CD4-positive, alpha-beta T cell treated with Interleukin-6 at 100 ng/mL for 8 hours (primary cell): ENCODE results near the gene HIRA.
A peak's percentile ranks its signal among the peaks of the same experiment; 100 is the strongest.
"Not testable (repeated sequence)": the region's sequence is repeated elsewhere in the genome, so short reads cannot be mapped to it uniquely, and the experiment has no call there.

Source experiments
- DNase-seq: peaks from one replicate; pipeline ENCODE4 v3.0.0-alpha.2; 2020; ENCODE audit warnings: mixed read lengths, low spot score

Gene HIRA

DNA sequence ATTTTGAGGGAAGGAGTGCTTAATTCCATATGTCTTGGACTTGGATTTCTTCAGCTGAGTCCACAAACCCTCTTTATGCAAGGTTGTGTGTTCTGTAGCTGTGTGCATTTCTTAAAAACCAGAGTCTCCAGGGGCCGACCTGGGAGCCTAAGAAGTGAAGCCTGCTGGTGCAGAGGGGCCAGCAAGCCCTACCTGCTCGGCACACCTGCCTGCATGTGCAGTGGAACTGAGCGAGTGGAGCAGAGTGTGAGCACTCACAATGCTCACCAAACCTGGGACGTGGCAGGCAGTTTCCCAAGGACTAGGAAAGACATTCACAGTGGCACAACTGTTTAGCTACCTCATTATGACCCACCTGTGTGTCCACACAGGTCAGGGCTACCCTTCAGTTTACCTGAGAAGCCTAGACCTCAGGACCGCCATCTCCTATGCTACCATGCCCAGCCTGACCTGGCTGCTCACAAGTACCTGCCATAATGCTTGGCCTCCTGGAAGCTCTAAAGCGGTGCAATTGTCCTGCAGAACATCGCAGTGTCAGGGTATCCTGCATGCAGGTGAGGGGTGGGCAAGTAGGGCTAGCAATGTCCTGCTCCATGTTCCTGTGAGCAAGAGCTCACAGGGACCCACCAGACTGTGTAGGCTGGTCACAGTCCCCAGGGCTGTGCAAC lies 12.1 kb upstream of the HIRA start:
- DNase-seq: no peak

DNA sequence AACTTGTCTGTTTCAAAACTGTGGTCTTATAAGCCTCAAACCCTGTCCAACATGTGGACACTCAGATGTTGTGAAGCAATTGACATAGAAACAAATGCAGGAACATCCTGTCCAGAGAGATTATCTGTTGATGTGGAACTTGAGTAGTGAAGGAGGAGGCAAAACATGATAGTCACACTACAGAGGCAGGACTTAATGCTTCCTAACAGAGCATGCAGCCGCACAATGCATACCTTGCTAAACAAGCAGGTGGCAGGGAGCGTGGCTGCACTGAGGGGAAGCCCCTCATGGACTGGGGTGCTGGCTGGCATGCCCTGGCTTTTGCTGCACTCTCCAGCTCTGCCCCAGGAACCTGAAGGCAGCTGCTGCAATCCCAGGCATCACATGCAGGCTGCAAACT lies 10.6 kb upstream of the HIRA start:
- DNase-seq: no peak

DNA sequence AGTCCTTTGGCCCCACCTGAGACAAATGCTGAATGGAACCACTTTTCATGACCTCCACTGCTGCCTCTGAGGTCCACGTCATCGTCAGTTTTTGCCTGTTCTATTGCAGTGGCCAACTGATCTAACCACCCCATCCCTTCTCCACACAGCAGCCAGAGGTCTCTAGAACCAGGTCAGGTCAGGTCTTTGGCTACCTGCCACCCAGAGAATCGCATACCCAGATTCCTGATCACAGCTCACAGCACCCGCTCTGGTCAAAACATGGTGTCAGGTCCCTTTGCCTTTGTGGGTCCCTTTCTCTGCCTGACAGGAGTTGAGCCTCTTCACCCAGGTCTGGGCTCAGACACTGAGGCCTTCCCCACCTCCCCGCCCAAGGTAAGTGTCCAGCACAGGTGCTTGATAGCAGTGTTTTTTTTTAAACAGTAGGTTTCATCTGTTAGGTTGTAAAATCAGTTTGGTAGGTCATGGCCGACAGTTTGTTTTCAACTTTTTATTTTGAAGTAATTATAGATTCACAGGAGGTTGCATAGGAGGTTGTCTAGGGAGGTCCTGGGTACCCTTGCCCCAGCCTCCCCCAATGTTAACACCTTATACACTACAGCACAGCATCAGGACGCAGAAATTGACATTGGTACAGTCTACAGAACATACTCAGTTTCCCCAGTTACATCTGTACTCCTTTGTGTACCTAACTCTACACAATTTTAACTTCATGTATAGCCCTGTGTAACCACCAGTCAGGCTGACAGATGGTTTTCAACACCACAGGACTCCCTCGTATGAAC lies 9.1 kb upstream of the HIRA start:
- DNase-seq: no peak

DNA sequence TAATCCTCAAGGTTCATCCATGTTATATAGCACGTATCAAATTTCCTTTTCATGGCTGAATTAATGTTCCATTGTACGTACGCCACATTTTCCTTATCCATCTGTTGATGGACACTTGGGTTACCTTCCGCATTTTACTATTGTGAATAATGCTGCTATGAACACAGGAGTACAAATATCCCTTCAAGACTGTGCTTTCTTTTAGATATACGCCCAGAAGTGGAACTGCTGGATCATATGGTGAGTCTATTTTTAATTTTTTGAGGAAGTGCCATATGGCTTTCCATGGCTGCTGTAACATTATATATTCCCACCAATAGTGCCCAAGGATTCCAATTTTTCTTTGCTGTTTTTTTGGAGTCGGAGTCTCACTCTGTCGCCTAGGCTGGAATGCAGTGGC lies 6.8 kb upstream of the HIRA start:
- DNase-seq: no peak

DNA sequence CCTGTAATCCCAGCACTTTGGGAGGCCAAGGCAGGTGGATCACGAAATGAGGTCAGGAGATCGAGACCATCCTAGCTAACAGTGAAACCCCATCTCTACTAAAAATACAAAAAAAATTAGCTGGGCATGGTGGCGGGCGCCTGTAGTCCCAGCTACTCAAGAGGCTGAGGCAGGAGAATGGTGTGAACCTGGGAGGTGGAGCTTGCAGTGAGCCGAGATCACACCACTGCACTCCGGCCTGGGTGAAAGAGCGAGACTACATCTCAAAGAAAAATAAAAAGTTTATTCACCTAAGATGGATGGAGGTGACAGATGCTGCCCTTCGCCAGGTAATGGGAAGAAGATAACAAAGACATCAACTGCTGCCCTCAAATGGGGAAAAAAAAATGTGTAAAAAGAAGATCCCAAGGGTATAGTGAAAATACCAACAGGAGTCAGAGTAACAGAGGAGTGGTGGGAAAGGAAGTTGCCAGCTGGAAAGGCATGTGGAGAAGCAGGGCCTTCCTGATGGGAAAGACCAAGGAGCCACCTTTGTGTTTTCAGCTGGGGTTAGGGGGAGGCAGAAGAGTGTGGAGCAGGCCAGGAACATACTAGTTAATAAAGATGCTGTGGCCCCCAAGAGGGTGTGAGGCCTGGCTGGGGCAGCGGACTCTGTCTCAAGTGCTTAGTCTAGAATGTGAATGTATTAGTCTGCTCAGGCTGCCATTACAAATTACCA lies 5.1 kb upstream of the HIRA start:
- DNase-seq: not testable (repeated sequence)

DNA sequence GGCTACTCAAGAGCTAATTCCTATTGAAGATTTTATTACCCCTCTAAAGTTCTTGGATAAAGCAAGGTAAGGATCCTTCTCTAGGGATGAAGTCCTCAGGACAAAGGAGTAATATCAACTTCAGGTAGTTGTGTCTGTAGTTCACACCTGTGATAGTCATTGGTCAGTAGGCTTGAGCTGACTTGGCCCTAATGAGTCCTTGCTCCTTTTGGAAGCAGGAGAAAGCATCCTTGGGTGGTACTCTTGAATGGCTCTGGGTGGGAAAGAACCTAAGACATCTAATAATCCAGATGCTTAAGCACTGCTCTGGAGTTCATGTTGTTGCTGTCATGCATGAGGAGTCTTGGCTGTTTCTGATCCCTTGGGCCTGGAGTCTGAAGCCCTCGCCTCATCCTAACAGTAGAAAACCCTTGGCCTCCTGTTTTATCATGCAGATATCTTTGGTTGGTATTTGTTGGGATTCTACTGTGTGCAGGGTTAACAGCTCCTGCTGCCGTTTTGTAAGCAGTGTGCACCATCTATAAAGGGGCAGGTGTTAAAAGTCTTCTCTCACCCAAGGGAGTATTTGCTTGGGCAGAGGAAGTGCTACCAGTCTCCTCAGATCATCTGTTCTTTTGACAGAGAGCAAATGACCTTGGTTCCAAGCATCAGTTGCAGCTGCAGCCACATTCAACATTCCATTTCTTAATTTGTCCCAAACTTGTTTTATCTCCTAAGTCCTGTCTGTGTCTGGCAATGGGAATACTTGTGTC lies 3.5 kb upstream of the HIRA start:
- no peak for DNase-seq

DNA sequence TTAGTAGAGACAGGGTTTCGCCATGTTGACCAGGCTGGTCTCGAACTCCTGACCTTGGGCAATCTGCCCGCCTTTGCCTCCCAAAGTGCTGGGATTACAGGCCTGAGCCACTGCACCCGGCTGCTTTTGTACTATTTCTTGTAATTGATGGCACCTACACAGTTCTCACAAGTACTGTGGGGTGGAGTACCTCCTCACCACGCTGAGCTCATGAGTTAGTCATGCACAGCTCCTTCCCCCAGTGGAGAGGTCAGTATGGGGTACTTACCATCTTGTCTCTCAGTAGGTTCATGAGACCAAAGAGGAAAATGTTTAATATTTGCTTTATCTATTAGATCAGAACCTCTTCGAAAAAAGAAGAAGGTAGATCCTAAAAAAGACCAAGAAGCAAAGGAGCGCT lies 2.9 kb upstream of the HIRA start:
- DNase-seq: no peak

DNA sequence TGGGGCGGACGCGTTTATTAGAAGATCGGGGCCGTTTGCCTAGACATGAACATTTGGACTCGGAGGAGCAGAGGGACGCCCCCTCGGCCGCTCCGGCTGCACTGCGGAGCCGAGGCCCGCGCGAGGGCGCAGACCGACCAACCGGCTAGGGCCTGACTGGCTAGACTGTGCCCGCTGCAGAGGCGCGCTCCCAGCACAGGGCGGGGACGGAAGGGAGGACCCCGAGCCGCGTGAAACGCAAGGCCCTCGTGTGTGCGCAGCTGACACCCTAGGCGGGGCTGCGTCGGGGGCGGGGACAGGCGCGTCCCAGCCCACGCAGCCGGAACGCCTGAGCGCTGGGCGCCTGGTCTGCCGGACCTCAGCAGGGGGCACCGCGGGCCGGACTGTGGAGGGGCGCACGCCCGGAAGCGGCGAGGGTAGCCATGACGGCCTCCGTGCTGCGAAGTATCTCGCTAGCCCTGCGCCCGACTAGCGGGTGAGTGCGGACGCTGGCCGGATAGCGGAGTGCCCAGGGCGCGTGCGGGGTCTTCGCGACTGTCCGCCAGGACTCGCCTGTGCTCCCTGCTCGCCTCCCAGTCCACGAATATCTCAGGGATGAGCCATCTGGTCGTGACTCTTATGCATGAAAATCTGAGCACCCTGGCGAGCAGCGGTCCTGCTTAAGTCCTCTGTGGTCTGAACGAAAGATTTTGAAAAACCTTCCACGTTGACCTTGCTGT lies 759 bp upstream of the HIRA start, which contains the start of gene MRPL40:
Gene MRPL40, plus strand, starts transcription at position 413 of the 719 bp plus-strand sequence. Its CDS starts 10 bp downstream, at position 423.
- DNase-seq: peak; percentile 89

DNA sequence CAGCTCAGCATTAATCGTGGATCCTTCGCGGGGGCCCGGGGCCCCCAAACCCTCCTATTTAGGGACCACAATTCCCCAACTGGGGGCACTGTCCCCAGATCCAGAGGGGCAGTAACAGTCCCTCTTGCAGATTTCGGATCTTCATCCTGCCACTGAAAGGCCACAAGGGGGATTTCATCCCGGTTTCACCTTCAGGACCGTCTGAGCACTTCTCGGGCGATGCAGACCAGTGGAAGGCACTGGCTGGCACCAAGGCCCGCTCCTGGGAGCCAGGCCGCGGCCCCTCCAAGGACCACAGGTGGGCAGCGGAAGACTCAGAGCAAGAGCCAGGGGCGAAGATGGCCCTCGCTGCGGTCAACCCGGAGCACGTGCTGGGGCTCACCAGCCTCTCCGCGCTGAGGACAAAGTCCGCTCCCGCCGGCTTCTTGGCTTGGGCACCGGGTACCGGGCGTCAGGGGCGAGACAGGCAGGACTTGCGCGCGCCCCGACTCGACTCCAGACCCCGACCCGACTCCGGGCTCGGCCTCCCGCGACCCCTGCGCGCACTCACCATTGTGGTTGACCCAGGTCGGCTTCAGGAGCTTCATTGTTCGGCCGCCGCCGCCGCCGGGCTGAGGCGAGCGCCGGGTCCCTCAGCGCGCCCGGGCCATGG lies 517 bp downstream of the HIRA start:
- DNase-seq: no peak

DNA sequence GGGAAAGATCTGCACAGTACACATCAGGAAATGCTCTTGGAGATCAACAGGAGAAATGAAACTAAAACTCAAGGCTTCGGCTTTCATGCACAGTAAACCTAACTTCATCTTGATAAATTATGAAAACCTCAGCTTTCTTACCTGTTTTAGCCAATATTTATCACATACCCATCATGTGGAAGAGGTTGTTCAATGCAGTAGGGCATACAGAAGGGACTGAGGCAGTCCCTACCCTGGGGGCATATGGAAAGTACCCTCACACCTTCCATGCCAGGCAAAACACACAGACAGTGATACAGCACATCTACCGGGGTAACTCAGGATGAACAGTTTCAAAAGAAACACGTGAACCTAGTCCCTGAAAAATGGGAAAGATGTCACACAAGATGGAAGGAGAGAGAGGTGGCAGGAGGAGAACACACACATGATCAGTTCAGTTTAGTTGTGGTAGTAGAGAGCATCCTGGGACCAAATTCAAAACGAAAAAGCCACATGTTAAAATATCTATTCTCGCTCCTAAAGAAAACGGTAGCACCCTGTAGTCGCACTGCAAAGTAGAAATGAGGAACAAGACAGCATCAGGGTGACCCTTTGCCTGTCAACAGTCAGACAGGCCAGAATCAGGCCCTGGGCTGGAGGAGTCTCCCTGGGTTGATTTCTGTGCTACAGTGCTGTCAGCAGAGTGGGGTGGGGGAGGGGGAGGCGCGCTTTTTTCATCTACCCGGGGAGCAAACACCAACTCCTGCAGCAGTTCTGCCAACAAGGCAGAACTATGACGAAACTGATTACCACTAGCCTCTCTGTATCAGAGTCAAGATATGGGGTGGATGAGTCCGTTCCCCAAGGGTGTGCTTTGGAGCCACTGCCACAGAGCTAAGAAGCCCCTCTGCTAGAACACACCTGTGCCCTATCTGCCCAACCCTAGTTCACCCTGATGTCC lies 1.3 kb downstream of the HIRA start:
- peak; percentile 12 for DNase-seq

DNA sequence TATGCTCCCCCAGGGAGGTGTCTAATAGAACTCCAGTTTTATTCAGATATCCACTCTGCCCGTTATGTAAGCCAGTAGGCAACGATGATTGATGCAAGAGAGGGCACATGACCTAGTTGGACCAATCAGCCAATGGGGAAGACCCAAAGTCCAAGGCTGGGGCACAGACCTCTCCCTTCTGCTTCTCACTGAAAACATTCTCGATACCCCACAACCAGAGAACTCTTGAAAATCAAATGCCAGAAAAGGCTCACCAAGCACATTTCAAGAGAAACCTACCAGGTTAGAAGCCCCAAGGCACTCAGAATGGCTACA lies 7.4 kb downstream of the HIRA start:
- DNase-seq: no peak

DNA sequence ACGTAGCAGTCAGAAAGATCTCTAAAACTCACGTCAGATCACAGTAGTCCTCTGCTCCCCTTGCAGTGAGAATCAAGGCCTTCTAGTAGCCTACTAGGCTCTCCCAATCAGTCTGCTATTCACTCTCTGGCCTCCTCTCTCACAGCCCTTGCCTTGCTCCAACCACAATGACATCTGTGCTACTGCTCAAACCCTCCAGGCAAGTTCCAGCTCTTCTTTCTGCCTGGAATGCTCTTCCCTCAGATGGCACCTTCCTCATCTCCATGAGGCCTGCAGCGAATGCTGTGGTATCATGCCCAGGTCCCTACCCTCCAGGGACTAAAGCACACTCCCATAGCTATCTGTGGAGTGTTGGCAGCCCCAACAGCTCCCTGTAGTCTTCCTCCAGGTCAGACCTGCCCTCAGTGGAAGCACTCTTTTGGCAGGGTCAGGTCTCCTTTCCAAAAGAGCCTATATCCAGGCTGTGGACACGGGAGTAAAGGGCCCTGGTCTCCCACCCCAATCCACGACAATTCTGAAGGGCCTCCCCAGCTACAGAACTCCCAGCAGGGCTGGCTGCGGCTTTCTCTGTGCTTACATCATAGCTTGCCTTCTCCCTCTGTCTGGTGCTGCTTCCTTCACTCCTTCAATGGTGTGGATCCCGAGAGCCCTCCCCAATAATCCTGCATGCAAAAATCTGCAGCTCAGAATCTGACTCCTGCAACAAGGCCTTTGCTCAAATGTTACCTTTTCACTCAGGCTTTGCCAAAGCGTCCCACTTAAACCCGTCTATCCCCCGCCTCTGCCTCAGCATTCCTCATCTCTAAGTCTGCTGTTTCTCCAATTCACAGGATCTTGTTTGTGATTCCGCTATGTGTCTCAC lies 8.9 kb downstream of the HIRA start:
- no peak for DNase-seq

DNA sequence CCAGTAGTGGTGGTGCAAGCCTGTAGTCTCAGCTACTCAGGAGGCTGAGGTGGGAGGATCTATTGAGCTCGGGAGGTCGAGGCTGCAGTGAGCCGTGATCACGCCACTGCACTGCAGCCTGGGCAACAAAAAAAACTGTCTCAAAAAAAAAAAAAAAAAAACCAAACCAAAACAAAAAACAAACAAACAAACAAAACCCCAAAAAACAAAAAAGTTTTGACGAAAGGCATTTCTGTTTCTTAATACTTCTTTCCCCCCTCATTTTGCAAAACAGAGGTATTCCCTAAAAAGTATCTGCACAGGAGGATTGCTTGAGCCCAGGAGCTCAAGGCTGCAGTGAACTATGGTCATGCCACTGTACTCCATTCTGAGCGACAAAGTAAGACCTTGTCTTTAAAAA lies 11.2 kb downstream of the HIRA start:
- no peak for DNase-seq

DNA sequence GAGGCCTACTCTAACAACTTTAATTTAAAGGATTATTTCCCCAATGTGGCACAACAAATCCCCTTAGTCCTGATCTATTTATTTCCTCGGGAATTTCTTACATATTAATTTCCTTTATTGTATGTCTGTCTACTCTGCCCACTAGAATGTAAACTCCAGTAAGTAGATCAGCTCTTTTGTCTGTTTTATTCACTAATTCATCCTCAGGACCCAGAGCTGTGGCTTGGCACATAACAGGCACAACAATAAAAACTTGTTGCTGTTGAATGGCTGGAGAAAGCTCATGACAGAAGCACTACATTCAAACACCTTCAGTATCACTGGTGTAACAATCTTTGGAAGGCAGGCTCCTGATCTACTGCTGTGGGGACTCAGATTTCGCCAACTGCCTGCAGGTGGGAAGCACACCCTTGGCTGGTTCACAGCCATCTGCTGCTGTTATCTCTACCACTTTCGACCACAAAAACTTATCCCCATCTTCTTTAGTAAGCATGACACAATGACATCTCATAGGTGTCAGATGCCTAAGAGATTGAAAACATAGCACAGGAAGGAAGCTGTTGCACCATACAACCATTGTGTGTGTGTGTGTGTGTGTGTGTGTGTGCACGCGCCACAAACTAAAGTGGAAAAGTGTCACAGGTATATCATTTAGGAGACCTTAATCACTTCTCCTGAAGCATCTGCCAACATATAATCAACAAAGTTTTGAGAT lies 11.9 kb downstream of the HIRA start:
- DNase-seq: peak; percentile 47

DNA sequence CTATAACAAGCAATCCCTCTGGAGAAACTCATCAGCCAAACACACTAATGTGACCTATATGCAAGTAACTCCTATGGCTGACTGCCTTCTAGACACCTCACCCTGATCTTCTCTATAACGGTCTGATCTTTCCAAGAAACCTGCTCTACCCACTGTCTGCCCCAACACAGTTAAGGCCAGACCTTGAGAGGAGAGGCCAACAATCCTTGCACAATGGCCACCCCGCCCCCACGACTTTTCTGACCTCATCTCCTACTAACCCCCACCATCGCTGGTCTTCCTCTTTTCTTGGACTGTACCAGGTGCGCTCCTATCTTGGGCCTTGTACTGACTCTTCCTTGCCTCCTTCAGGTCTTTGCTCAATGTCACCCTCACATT lies 12.5 kb downstream of the HIRA start:
- no peak for DNase-seq

DNA sequence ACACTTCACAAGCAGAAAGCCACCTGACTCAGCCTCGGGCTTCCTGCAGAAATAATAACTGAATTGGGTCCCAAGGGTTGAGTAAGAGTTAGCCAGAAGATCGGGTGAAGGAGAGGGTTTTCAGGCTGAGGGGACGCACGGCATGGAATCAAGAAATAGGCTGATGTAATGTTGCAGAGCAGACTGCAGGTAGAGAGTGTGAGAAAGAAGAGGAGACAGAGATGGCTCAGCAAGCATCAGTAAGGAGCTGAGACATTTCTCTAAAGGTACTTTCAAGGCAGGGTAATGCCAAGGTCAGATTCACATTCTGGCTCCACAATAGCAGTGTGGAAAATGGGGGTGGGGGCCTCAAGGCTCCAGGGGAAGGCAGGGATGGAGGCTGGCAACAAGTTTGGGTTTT lies 18.6 kb downstream of the HIRA start:
- DNase-seq: no peak

DNA sequence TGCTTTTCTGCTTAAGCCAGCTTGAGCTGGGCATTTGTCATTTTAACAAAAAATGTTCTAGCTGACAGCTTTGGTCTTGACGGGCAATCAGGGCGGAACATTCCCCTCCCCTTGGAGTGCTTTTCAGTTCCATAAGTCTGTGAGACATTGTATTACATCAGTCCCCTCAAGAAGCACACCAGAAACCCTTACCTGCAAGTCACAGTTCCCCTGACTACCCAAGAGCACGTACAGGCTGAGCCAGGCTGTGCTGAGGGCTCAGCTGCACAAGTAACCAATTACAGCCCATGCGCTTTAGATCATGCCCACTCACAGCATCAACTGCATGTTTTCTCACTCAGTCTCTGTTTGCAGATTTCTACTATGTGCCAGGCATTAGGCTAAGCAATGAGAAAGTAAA lies 19.1 kb downstream of the HIRA start:
- DNase-seq: no peak

DNA sequence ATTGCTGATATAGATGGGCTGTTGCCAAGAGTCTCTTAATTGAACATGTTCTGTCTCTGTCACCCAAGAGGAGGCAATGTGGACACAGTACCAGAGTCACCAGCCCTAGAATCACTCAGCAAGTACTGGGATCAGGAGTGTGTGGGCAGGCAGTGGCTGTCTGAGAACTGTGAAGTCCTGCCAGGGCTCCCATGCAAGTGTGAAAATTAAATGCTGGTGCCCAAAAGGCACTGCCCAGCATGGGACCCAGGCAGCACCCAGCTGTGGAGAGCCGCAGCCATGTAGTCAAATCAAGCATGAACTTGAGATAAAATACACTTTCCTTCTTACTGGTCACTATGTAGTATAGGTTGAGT lies 19.9 kb downstream of the HIRA start:
- DNase-seq: no peak
